ENCODE data around the gene PROSER3. TPM values are rescaled to one million over a fixed set of nuclear protein-coding genes. Genes with fewer than 3 reads are reported as not detected.

Gene PROSER3
- total RNA-seq, 3 donors from 2014 or later: 27.2 to 33.7 (median 27.3) TPM

- H3K27me3 Mint-ChIP-seq (ENCODE audit: low read depth): peaks cover 14% of the 10 kb centered on the region
- no peaks in the 10 kb centered on the region for H3K4me1 Mint-ChIP-seq (ENCODE audit: low read depth)
- DNase-seq: no peak
- no peaks in the 10 kb centered on the region for H3K36me3 Mint-ChIP-seq (ENCODE audit: insufficient read depth)
- H3K4me3 Mint-ChIP-seq: no peak within 1 kb of the TSS
- no peaks in the 10 kb centered on the region for H3K9me3 Mint-ChIP-seq
- ATAC-seq: no peak
These were observed 54.5 kb downstream of the PROSER3 start, which contains the start of gene PRODH2 for GRCh38 chr19:35812220-35813042. PRODH2 (minus strand) TSS chr19:35812845; CDS start chr19:35812805, 40 bp downstream.

GRCh38 chr19:35813043-35813890 lies 55.3 kb downstream of the PROSER3 start:
- ATAC-seq: no peak
- Mint-ChIP-seq H3K36me3 (ENCODE audit: insufficient read depth) (no peaks in the 10 kb centered on the region), H3K4me1 (ENCODE audit: low read depth) (no peaks in the 10 kb centered on the region), H3K27me3 (ENCODE audit: low read depth) (peaks cover 16% of the 10 kb centered on the region), H3K4me3 (no peak overlapping the region), H3K9me3 (no peaks in the 10 kb centered on the region)
- no peak for DNase-seq

- peaks cover 18% of the 10 kb centered on the region for H3K27me3 Mint-ChIP-seq (ENCODE audit: low read depth)
- H3K4me3 Mint-ChIP-seq: no peak overlapping the region
- DNase-seq (no peak), ATAC-seq (no peak)
- H3K36me3 Mint-ChIP-seq (ENCODE audit: insufficient read depth): no peaks in the 10 kb centered on the region
- H3K4me1 Mint-ChIP-seq (ENCODE audit: low read depth): peaks cover 2% of the 10 kb centered on the region
- no peaks in the 10 kb centered on the region for H3K9me3 Mint-ChIP-seq
These were observed 58.3 kb downstream of the PROSER3 start for GRCh38 chr19:35816262-35816661.

GRCh38 chr19:35816846-35817245 lies 58.9 kb downstream of the PROSER3 start:
- Mint-ChIP-seq H3K4me3 (no peak overlapping the region), H3K27me3 (ENCODE audit: low read depth) (peaks cover 18% of the 10 kb centered on the region), H3K36me3 (ENCODE audit: insufficient read depth) (no peaks in the 10 kb centered on the region), H3K9me3 (no peaks in the 10 kb centered on the region), H3K4me1 (ENCODE audit: low read depth) (peaks cover 2% of the 10 kb centered on the region)
- DNase-seq (no peak), ATAC-seq (no peak)

- H3K4me3 Mint-ChIP-seq: no peak overlapping the region
These were observed 60.5 kb downstream of the PROSER3 start for GRCh38 chr19:35818445-35818844.

More at GRCh38 chr19:35818445-35818844, 60.5 kb downstream of the PROSER3 start:
- Mint-ChIP-seq H3K9me3 (no peaks in the 10 kb centered on the region), H3K4me1 (ENCODE audit: low read depth) (peaks cover 2% of the 10 kb centered on the region), H3K36me3 (ENCODE audit: insufficient read depth) (no peaks in the 10 kb centered on the region), H3K27me3 (ENCODE audit: low read depth) (peaks cover 25% of the 10 kb centered on the region)
- DNase-seq (no peak), ATAC-seq (no peak)

Other genes starting within 250 kb of the PROSER3 start
- gene DMKN, start 244.5 kb upstream of the PROSER3 start, total RNA-seq: 1 to 10 TPM in 1 of 3 donors, under 1 TPM in 2; 0.49 to 1.3 (median 0.95) TPM
- gene SBSN, start 229.9 kb upstream of the PROSER3 start, total RNA-seq: not detected
- not detected for gene GAPDHS, start 224.7 kb upstream of the PROSER3 start, total RNA-seq
- gene TMEM147, start 212.6 kb upstream of the PROSER3 start, total RNA-seq: 100 to 1,000 TPM; 111 to 148 (median 115) TPM
- gene ATP4A, start 194.5 kb upstream of the PROSER3 start, total RNA-seq: not detected
- not detected for gene PMIS2, start 172.0 kb upstream of the PROSER3 start, total RNA-seq
- 10 to 100 TPM; 39.2 to 48.1 (median 41.3) TPM for gene HAUS5, start 145.4 kb upstream of the PROSER3 start, total RNA-seq
- 100 to 1,000 TPM; 136 to 153 (median 139) TPM for gene RBM42, start 129.1 kb upstream of the PROSER3 start, total RNA-seq
- 1 to 10 TPM in 1 of 3 donors, under 1 TPM in 2; 0.16 to 1.2 (median 0.56) TPM for gene ETV2, start 116.4 kb upstream of the PROSER3 start, total RNA-seq
- 100 to 1,000 TPM; 462 to 480 (median 465) TPM for gene COX6B1, start 109.9 kb upstream of the PROSER3 start, total RNA-seq
- gene UPK1A, start 91.7 kb upstream of the PROSER3 start, total RNA-seq: under 1 TPM; 0.22 to 0.26 (median 0.23) TPM
- gene ZBTB32, start 53.6 kb upstream of the PROSER3 start, total RNA-seq: 100 to 1,000 TPM in 2 of 3 donors, 10 to 100 TPM in 1; 90.8 to 136 (median 101) TPM
- gene KMT2B, start 40.2 kb upstream of the PROSER3 start, total RNA-seq: 10 to 100 TPM; 64.1 to 74.8 (median 74.5) TPM
- 10 to 100 TPM; 24.0 to 32.7 (median 29.8) TPM for gene IGFLR1, start 15.7 kb upstream of the PROSER3 start, total RNA-seq
- gene U2AF1L4, start 12.8 kb upstream of the PROSER3 start, total RNA-seq: 10 to 100 TPM; 18.9 to 25.2 (median 19.4) TPM
- gene PSENEN, start 12.5 kb upstream of the PROSER3 start, total RNA-seq: 10 to 100 TPM; 46.1 to 49.3 (median 47.9) TPM
- gene LIN37, start 9.6 kb upstream of the PROSER3 start, total RNA-seq: 1 to 10 TPM; 5.8 to 6.4 (median 6.4) TPM
- gene HSPB6, start 1.1 kb upstream of the PROSER3 start, total RNA-seq: under 1 TPM; 0.22 to 0.46 (median 0.37) TPM
- gene ARHGAP33, start 17.4 kb downstream of the PROSER3 start, total RNA-seq: 1 to 10 TPM; 5.5 to 6.9 (median 6.2) TPM
- gene PRODH2, start 54.7 kb downstream of the PROSER3 start, total RNA-seq: not detected
- gene NPHS1, start 94.3 kb downstream of the PROSER3 start, total RNA-seq: under 1 TPM in 2 of 3 donors, not detected in 1; 0.13 to 0.16 TPM
- gene KIRREL2, start 98.7 kb downstream of the PROSER3 start, total RNA-seq: under 1 TPM; 0.24 to 0.92 (median 0.86) TPM
- under 1 TPM in 2 of 3 donors, not detected in 1; 0.24 to 0.34 TPM for gene APLP1, start 110.4 kb downstream of the PROSER3 start, total RNA-seq
- 100 to 1,000 TPM; 138 to 149 (median 142) TPM for gene NFKBID, start 142.4 kb downstream of the PROSER3 start, total RNA-seq
- gene HCST, start 144.4 kb downstream of the PROSER3 start, total RNA-seq: 10 to 100 TPM; 22.6 to 37.1 (median 24.0) TPM
- under 1 TPM in 2 of 3 donors, not detected in 1; 0.52 to 0.69 TPM for gene TYROBP, start 150.1 kb downstream of the PROSER3 start, total RNA-seq
- gene LRFN3, start 178.2 kb downstream of the PROSER3 start, total RNA-seq: 10 to 100 TPM; 14.1 to 15.3 (median 14.4) TPM
- 10 to 100 TPM; 27.3 to 29.7 (median 28.0) TPM for gene SDHAF1, start 237.0 kb downstream of the PROSER3 start, total RNA-seq

Measured in activated T-cell treated with anti-CD3 and anti-CD28 coated beads, Interleukin-2, amount 50 U/mL, for 4 hours (primary cell).